ENCODE measurements around the gene PHGDH.

PHGDH gene

GRCh38 chr1:119787776-119788175 is 76.0 kb downstream of the PHGDH start:
- Histone ChIP-seq H4K20me1 (ENCODE audit: insufficient read depth, low read length) (no peaks in the 10 kb centered on the region), H3K9me2 (replicated peaks; ENCODE audit: insufficient read depth, low read length) (no peaks in the 10 kb centered on the region), H3K79me2 (ENCODE audit: low read length) (no peaks in the 10 kb centered on the region), H3K4me3 (ENCODE audit: low read length) (no peak overlapping the region), H3K27ac (ENCODE audit: low read length) (peak overlapping the region; percentile 57; the same call in 1 of the 2 replicates), H3K27me3 (replicated peaks; ENCODE audit: insufficient read depth, low read length) (no peaks in the 10 kb centered on the region), H3K4me2 (ENCODE audit: low read depth, low read length) (peak overlapping the region; percentile 26; the same call in 1 of the 2 replicates), H3K9me3 (replicated peaks; ENCODE audit: insufficient read depth, low read length) (no peaks in the 10 kb centered on the region), H3F3A (ENCODE audit: insufficient read depth, low read length) (no peaks in the 10 kb centered on the region), H3K4me1 (ENCODE audit: low read length) (peaks cover 17% of the 10 kb centered on the region), H3K9ac (ENCODE audit: low read length) (no peak overlapping the region), H3K36me3 (replicated peaks; ENCODE audit: insufficient read depth, low read length) (no peaks in the 10 kb centered on the region), H2AFZ (ENCODE audit: low read length) (no peak overlapping the region)
- DNase-seq: peak; percentile 39
- TF ChIP-seq CTCF (IDR thresholded peaks at IDR 0.05; ENCODE audit: low read length): no peak
- no peak for TF ChIP-seq EZH2 (optimal IDR thresholded peaks at IDR 0.05; ENCODE audit: low read depth, low read length)
- no peak for TF ChIP-seq EZH2phosphoT487 (IDR thresholded peaks at IDR 0.05; ENCODE audit: low read length)

- no peak for DNase-seq
Measured at GRCh38 chr1:119790451-119791198, 78.9 kb downstream of the PHGDH start.

GRCh38 chr1:119791377-119791776 is 79.6 kb downstream of the PHGDH start:
- H2AFZ ChIP-seq (ENCODE audit: low read length): no peak overlapping the region
- no peak overlapping the region for H3K27ac ChIP-seq (ENCODE audit: low read length)
- no peaks in the 10 kb centered on the region for H3F3A ChIP-seq (ENCODE audit: insufficient read depth, low read length)
- DNase-seq: no peak
- H4K20me1 ChIP-seq (ENCODE audit: insufficient read depth, low read length): no peaks in the 10 kb centered on the region
- no peak overlapping the region for H3K9ac ChIP-seq (ENCODE audit: low read length)
- no peaks in the 10 kb centered on the region for H3K9me2 ChIP-seq (replicated peaks; ENCODE audit: insufficient read depth, low read length)
- H3K9me3 ChIP-seq (replicated peaks; ENCODE audit: insufficient read depth, low read length): no peaks in the 10 kb centered on the region
- H3K79me2 ChIP-seq (ENCODE audit: low read length): no peaks in the 10 kb centered on the region
- H3K4me3 ChIP-seq (ENCODE audit: low read length): no peak overlapping the region
- peaks cover 10% of the 10 kb centered on the region; the same call in 1 of the 2 replicates for H3K4me1 ChIP-seq (ENCODE audit: low read length)
- TF ChIP-seq CTCF (IDR thresholded peaks at IDR 0.05; ENCODE audit: low read length) (no peak), EZH2phosphoT487 (IDR thresholded peaks at IDR 0.05; ENCODE audit: low read length) (no peak), EZH2 (optimal IDR thresholded peaks at IDR 0.05; ENCODE audit: low read depth, low read length) (no peak)
- no peaks in the 10 kb centered on the region for H3K27me3 ChIP-seq (replicated peaks; ENCODE audit: insufficient read depth, low read length)
- no peak overlapping the region for H3K4me2 ChIP-seq (ENCODE audit: low read depth, low read length)
- no peaks in the 10 kb centered on the region for H3K36me3 ChIP-seq (replicated peaks; ENCODE audit: insufficient read depth, low read length)

More at GRCh38 chr1:119790451-119791198, 78.9 kb downstream of the PHGDH start:
- Histone ChIP-seq H3K9me2 (replicated peaks; ENCODE audit: insufficient read depth, low read length) (no peaks in the 10 kb centered on the region), H3K79me2 (ENCODE audit: low read length) (no peaks in the 10 kb centered on the region), H2AFZ (ENCODE audit: low read length) (no peak overlapping the region), H3K4me3 (ENCODE audit: low read length) (no peak overlapping the region), H4K20me1 (ENCODE audit: insufficient read depth, low read length) (no peaks in the 10 kb centered on the region), H3K36me3 (replicated peaks; ENCODE audit: insufficient read depth, low read length) (no peaks in the 10 kb centered on the region), H3K9me3 (replicated peaks; ENCODE audit: insufficient read depth, low read length) (no peaks in the 10 kb centered on the region), H3F3A (ENCODE audit: insufficient read depth, low read length) (no peaks in the 10 kb centered on the region), H3K27me3 (replicated peaks; ENCODE audit: insufficient read depth, low read length) (no peaks in the 10 kb centered on the region), H3K4me1 (ENCODE audit: low read length) (peaks cover 15% of the 10 kb centered on the region), H3K9ac (ENCODE audit: low read length) (no peak overlapping the region), H3K4me2 (ENCODE audit: low read depth, low read length) (no peak overlapping the region), H3K27ac (ENCODE audit: low read length) (no peak overlapping the region)
- TF ChIP-seq EZH2phosphoT487 (IDR thresholded peaks at IDR 0.05; ENCODE audit: low read length): no peak
- no peak for TF ChIP-seq CTCF (IDR thresholded peaks at IDR 0.05; ENCODE audit: low read length)
- no peak for TF ChIP-seq EZH2 (optimal IDR thresholded peaks at IDR 0.05; ENCODE audit: low read depth, low read length)

Data from MM.1S (cell line).